SU-DHL-6 (cell line): ENCODE data around the gene SEC63.

ENCODE experiments used
- EZH2phosphoT487 ChIP-seq: fragments of 200-600 bp; sonication (generic), shearing (Covaris generic); conservative IDR thresholded peaks from 2 replicates; pipeline ENCODE4 v1.6.1; 2018; ENCODE audit warnings: mild to moderate bottlenecking, antibody characterized with exemption, low read length, moderate library complexity, mixed read lengths
- TF ChIP-seq, protein P1 (sequence below): fragments of 200-600 bp; sonication (generic); IDR thresholded peaks from one replicate; pipeline ENCODE4 v1.5.1; 2017; ENCODE audit warnings: antibody characterized with exemption, mild to moderate bottlenecking, low read length, moderate library complexity; ENCODE audit not compliant: insufficient read depth, poor library complexity, severe bottlenecking

DNA sequence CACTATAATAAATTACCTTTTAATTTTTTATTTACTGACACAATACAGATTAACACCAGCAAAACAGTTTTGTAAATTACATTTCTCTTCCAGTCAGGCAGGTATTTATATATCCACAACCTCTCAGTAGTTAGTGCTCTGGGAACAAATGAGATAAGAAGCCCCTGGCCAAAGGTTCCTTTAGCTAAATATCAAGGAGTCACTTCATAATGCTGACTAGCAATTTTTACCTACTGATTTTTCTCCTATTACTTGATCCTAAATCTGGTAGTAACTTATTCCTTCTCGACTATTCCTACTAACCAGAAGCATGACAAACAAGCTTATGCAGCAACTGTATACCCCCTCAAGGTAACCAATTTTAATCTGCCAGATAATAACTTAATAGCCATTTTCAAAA lies 46.3 kb downstream of the SEC63 start:
- TF ChIP-seq, protein P1, sequence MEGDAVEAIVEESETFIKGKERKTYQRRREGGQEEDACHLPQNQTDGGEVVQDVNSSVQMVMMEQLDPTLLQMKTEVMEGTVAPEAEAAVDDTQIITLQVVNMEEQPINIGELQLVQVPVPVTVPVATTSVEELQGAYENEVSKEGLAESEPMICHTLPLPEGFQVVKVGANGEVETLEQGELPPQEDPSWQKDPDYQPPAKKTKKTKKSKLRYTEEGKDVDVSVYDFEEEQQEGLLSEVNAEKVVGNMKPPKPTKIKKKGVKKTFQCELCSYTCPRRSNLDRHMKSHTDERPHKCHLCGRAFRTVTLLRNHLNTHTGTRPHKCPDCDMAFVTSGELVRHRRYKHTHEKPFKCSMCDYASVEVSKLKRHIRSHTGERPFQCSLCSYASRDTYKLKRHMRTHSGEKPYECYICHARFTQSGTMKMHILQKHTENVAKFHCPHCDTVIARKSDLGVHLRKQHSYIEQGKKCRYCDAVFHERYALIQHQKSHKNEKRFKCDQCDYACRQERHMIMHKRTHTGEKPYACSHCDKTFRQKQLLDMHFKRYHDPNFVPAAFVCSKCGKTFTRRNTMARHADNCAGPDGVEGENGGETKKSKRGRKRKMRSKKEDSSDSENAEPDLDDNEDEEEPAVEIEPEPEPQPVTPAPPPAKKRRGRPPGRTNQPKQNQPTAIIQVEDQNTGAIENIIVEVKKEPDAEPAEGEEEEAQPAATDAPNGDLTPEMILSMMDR = no peak
- TF ChIP-seq EZH2phosphoT487 = no peak
